ENCODE measurements around the gene RS1. TPM values are rescaled to one million over a fixed set of nuclear protein-coding genes. Genes with fewer than 3 reads are reported as not detected.

Gene RS1
- total and polyA plus RNA-seq, 9 of the 15 experiments (the other 6 are each of a cell fraction or from before 2014, with no cell fraction given), result not detected

DNA sequence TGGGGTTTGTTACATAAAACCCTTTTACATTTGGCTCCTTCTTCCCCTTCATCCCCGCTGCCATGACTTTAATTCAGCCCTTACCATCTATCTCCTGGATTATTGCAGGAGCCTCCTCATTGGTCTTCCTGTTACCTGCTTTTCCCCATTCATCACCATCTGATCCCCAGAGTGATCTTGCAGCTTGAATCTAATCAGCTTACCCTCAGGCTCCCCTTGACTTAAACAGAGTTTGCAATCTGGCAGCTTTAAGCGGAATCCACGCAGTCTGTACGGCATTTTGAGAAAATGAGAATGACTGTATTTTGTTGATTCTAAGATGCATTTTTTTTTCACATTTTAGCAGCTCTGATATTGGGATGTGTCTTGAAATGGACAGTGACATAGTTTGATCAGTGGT lies 20.6 kb upstream of the RS1 start:
- ChIA-PET CTCF (ENCODE audit: low intra/inter-chr PET ratio) (no interaction called here), POLR2A (no interaction called here)
- no peaks in the 10 kb centered on the region for H3K27me3 ChIP-seq (ENCODE audit: control insufficient read depth in 2 of 2, insufficient read depth in 2 of 2, low read length in 2 of 2)
- H3K36me3 ChIP-seq (ENCODE audit: control insufficient read depth, insufficient read depth, low read length), result no peaks in the 10 kb centered on the region
- no peaks in the 10 kb centered on the region for H4K20me1 ChIP-seq (replicated peaks; ENCODE audit: control insufficient read depth, insufficient read depth, low read length)
- 0% methylated on average over 4 of the region's 4 CpGs for WGBS (ENCODE audit: insufficient coverage, low coverage, missing lambda C conversion rate)
- FAIRE-seq, result no peak
- H3K9me3 ChIP-seq (replicated peaks; ENCODE audit: control insufficient read depth, insufficient read depth, low read depth, low read length), result no peaks in the 10 kb centered on the region
- H3K4me2 ChIP-seq (ENCODE audit: insufficient read depth, low read length), result no peak overlapping the region
- no peaks in the 10 kb centered on the region for H3K9me1 ChIP-seq (ENCODE audit: control insufficient read depth, insufficient read depth, low read length)
- H3K4me1 ChIP-seq (replicated peaks in 1 of 2; ENCODE audit: control insufficient read depth in 2 of 2, insufficient read depth in 2 of 2, low read length in 2 of 2), result no peaks in the 10 kb centered on the region
- intact Hi-C loops (cut with micrococcal nuclease), result no loop called here
- no peak overlapping the region for H2AFZ ChIP-seq (ENCODE audit: low read depth, low read length)
- in situ Hi-C loops (cut with MboI), result no loop called here
- no peak overlapping the region for H3K9ac ChIP-seq (ENCODE audit: insufficient read depth in 1 of 2, low read depth in 2 of 2, low read length in 2 of 2)
- no peak overlapping the region for H3K4me3 ChIP-seq
- no peak for ATAC-seq
- DNase-seq (ENCODE audit: extremely low read depth in 1 of 4, low spot score in 3 of 4), result no peak
- H3K27ac ChIP-seq (ENCODE audit: extremely low read depth, low read depth, low read length), result no peak overlapping the region
- TF ChIP-seq, protein P1, sequence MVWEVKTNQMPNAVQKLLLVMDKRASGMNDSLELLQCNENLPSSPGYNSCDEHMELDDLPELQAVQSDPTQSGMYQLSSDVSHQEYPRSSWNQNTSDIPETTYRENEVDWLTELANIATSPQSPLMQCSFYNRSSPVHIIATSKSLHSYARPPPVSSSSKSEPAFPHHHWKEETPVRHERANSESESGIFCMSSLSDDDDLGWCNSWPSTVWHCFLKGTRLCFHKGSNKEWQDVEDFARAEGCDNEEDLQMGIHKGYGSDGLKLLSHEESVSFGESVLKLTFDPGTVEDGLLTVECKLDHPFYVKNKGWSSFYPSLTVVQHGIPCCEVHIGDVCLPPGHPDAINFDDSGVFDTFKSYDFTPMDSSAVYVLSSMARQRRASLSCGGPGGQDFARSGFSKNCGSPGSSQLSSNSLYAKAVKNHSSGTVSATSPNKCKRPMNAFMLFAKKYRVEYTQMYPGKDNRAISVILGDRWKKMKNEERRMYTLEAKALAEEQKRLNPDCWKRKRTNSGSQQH (CRISPR knock-in tag; IDR thresholded peaks at IDR 0.05), result no peak
- TF ChIP-seq ZNF224 (CRISPR knock-in tag; IDR thresholded peaks at IDR 0.05), result no peak
- no peak for TF ChIP-seq ZNF3 (CRISPR knock-in tag; IDR thresholded peaks at IDR 0.05)
- no peak for TF ChIP-seq JUNB (CRISPR knock-in tag; conservative IDR thresholded peaks at IDR 0.05)
- TF ChIP-seq ZNF354B (CRISPR knock-in tag; IDR thresholded peaks at IDR 0.05), result no peak
- no peak for TF ChIP-seq FIP1L1 (IDR thresholded peaks at IDR 0.05; ENCODE audit: low read depth, low read length, poor library complexity, severe bottlenecking)
- no peak for TF ChIP-seq ZNF830 (CRISPR knock-in tag; IDR thresholded peaks at IDR 0.05)
- TF ChIP-seq ZNF584 (CRISPR knock-in tag; IDR thresholded peaks at IDR 0.05; ENCODE audit: low read depth), result no peak
- TF ChIP-seq, protein P2, sequence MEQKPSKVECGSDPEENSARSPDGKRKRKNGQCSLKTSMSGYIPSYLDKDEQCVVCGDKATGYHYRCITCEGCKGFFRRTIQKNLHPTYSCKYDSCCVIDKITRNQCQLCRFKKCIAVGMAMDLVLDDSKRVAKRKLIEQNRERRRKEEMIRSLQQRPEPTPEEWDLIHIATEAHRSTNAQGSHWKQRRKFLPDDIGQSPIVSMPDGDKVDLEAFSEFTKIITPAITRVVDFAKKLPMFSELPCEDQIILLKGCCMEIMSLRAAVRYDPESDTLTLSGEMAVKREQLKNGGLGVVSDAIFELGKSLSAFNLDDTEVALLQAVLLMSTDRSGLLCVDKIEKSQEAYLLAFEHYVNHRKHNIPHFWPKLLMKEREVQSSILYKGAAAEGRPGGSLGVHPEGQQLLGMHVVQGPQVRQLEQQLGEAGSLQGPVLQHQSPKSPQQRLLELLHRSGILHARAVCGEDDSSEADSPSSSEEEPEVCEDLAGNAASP (IDR thresholded peaks at IDR 0.05), result no peak
- no peak for TF ChIP-seq BDP1 (IDR thresholded peaks at IDR 0.05; ENCODE audit: insufficient read depth, insufficient read length)
- TF ChIP-seq, protein P3, sequence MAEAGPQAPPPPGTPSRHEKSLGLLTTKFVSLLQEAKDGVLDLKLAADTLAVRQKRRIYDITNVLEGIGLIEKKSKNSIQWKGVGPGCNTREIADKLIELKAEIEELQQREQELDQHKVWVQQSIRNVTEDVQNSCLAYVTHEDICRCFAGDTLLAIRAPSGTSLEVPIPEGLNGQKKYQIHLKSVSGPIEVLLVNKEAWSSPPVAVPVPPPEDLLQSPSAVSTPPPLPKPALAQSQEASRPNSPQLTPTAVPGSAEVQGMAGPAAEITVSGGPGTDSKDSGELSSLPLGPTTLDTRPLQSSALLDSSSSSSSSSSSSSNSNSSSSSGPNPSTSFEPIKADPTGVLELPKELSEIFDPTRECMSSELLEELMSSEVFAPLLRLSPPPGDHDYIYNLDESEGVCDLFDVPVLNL (CRISPR knock-in tag; IDR thresholded peaks at IDR 0.05; ENCODE audit: low read depth), result no peak
- TF ChIP-seq ZNF184 (CRISPR knock-in tag; IDR thresholded peaks at IDR 0.05), result no peak
- TF ChIP-seq CBX2 (IDR thresholded peaks at IDR 0.05; ENCODE audit: insufficient read depth, low read length, poor library complexity, severe bottlenecking), result no peak
- TF ChIP-seq CBFA2T3 (IDR thresholded peaks at IDR 0.05), result no peak
- TF ChIP-seq PPARD (CRISPR knock-in tag; IDR thresholded peaks at IDR 0.05), result no peak
- H3K79me2 ChIP-seq (ENCODE audit: control insufficient read depth, insufficient read depth, low read length), result no peaks in the 10 kb centered on the region
- no TSS peak for BruUV-seq (replicated peaks)

All from K562 (cell line).